ENCODE measurements around the gene ACD.

- TF ChIP-seq CTCF (IDR thresholded peaks at IDR 0.05) (no peak), POLR2A (IDR thresholded peaks at IDR 0.05) (no peak)
Observed at GRCh38 chr16:67628216-67628615, 31.8 kb downstream of the ACD start.
